Effector memory CD4-positive, alpha-beta T cell (primary cell): ENCODE data around the gene PLA2G4A.

Experiments used
- DNase-seq, 3 donors: peaks; one replicate each; pipeline ENCODE4 v3.0.0-alpha.2; 2020
- H3K27ac ChIP-seq: 2 replicates; pipeline ENCODE4 v1.7.0; 2013; ENCODE audit warnings: mild to moderate bottlenecking, low read length, moderate library complexity; ENCODE audit not compliant: insufficient read depth, poor library complexity, severe bottlenecking
- H3K27me3 ChIP-seq: replicated peaks from 2 replicates; pipeline ENCODE4 v1.7.0; 2013; ENCODE audit warnings: mild to moderate bottlenecking, low read length; ENCODE audit not compliant: insufficient read depth, control insufficient read depth, poor library complexity, severe bottlenecking
- H3K36me3 ChIP-seq: 2 replicates; pipeline ENCODE4 v1.7.0; 2013; ENCODE audit warnings: mild to moderate bottlenecking, low read length, moderate library complexity; ENCODE audit not compliant: control insufficient read depth, insufficient read depth
- H3K4me1 ChIP-seq: 2 replicates; pipeline ENCODE4 v1.7.0; 2013; ENCODE audit warnings: low read length, mild to moderate bottlenecking; ENCODE audit not compliant: control insufficient read depth, insufficient read depth, poor library complexity, severe bottlenecking
- H3K4me3 ChIP-seq: 2 replicates; pipeline ENCODE4 v1.7.0; 2013; ENCODE audit warnings: low read length, low read depth, mild to moderate bottlenecking; ENCODE audit not compliant: insufficient read depth, poor library complexity, severe bottlenecking
- H3K9me3 ChIP-seq: 2 replicates; pipeline ENCODE4 v1.7.0; 2013; ENCODE audit warnings: mild to moderate bottlenecking, low read length, moderate library complexity; ENCODE audit not compliant: control insufficient read depth

Gene PLA2G4A

DNA sequence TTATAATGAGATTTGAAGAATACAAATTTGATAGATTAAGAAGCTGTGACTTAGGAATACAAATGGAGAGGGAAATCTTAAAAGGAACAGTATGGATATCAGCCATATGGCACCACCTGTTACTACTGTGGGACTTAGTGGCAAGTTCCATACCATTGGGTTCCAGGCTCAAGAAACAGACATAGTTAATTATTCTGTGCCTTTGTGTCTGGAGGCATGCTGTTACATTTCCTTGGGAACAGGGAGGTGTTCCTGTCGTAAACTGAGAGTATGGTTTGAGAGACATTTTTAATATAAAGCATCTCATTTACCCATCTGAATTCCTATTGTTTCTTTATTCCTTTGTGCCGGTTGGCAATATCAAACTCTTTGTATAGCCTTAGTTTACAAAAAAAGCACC is 15.2 kb downstream of the PLA2G4A start:
- Histone ChIP-seq H3K4me1 (no peaks in the 10 kb centered on the region), H3K36me3 (no peaks in the 10 kb centered on the region), H3K4me3 (no peak overlapping the region), H3K27ac (no peak overlapping the region), H3K9me3 (no peaks in the 10 kb centered on the region), H3K27me3 (no peaks in the 10 kb centered on the region)
- DNase-seq, result no peak

DNA sequence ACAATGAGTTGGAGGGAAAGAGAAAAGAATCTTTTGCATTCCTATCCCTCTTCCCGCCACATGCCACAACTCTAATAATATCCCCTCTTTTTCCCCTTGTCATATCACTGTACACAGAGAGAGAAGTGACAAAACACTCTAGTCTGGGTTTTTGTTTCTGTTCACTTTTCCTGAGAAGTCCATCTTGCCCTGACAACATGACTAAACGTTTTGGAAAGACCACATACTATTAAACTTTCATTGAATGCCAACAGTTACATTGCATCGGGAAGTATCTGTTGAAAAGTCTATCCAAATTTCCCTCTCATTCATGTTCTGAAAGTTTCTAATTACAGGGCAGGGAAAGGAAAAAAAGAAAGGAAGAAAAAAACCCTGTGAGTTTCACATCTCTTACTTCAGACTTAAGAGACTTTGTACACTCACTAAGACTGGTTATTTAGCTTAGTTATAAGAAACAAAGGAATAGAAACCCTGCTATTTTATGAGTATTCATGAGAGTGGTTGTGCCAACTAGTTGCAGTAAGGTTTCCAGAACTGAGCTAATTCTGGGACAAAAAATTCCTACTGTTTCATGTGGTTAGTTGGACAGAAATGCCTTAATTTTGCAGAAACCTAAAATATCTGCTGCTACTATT is 16.9 kb downstream of the PLA2G4A start:
- no peak for DNase-seq
- H3K27me3 ChIP-seq, result no peaks in the 10 kb centered on the region
- no peaks in the 10 kb centered on the region for H3K4me1 ChIP-seq
- no peak overlapping the region for H3K27ac ChIP-seq
- no peaks in the 10 kb centered on the region for H3K9me3 ChIP-seq
- H3K4me3 ChIP-seq, result no peak overlapping the region
- H3K36me3 ChIP-seq, result no peaks in the 10 kb centered on the region

DNA sequence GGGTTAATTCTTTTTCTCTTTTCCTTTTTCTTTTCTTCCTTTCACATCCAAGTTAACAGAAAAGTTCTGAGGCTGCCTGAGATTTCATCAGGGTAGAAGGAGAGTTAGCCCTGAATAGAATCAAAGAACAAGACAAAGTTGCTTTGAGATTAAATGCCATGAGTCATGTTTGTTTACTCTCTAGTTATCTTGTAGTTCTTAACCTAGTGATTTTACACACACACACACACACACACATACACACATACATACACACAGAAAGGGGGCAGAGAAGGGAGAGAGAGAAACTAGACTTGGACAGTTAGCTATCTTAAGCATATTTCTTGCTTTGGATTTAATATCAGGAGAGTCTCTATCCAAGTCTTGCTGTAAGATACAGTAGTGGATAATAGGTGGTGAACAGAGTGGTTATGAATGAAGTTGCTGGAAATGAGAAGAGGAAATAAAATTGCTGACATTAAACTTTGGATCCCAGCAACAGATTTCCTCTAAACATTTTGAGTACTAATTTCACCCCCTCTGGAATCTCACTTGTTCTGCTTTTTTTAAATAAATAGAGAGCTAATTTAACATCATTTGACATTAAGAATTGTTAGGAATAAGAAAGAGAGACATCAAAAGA is 19.9 kb downstream of the PLA2G4A start:
- H3K9me3 ChIP-seq, result no peaks in the 10 kb centered on the region
- no peak overlapping the region for H3K27ac ChIP-seq
- H3K27me3 ChIP-seq, result no peaks in the 10 kb centered on the region
- no peaks in the 10 kb centered on the region for H3K4me1 ChIP-seq
- no peak overlapping the region for H3K4me3 ChIP-seq
- no peaks in the 10 kb centered on the region for H3K36me3 ChIP-seq
- DNase-seq, result no peak

DNA sequence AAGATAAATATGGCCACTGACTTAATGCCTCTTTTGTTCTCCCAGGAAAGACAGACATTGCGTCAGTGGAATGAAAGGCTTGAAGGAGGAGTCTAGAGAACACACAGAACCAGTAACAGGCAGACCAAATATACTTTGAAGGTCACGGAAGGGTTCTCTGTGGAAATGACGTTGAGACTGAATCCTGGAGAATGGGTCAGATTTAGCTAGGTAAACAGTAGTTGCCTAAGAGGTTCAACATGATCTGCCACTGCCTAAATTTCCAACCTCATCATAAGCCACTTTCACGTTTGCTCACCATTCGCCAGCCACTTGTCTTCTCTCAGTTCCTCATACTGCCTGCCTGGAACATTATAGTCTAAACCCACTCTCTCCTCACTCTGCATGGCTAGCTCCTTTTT is 20.5 kb downstream of the PLA2G4A start:
- no peaks in the 10 kb centered on the region for H3K36me3 ChIP-seq
- no peaks in the 10 kb centered on the region for H3K27me3 ChIP-seq
- no peak for DNase-seq
- no peaks in the 10 kb centered on the region for H3K9me3 ChIP-seq
- H3K27ac ChIP-seq, result no peak overlapping the region
- H3K4me3 ChIP-seq, result no peak overlapping the region
- H3K4me1 ChIP-seq, result no peaks in the 10 kb centered on the region

DNA sequence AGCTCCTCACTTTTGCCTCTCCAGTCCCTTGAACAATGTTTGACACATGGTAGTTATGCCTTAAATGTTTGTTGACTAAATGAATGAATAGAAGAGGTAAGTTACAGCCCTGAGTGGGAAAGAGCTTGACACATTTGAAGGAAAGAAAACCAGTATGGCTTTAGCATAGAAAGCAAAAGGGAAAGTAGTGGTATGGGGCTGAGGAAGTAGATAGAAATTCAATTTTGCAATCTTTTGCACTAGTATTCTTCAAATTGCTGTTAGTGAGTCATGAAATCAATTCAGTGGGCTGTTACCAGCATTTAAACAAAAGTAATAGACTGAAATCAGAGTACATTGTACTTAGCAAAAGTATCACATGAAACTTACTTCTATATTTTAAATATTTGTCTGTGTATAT is 21.1 kb downstream of the PLA2G4A start:
- Histone ChIP-seq H3K27me3 (no peaks in the 10 kb centered on the region), H3K9me3 (no peaks in the 10 kb centered on the region), H3K4me1 (no peaks in the 10 kb centered on the region), H3K27ac (no peak overlapping the region), H3K4me3 (no peak overlapping the region), H3K36me3 (no peaks in the 10 kb centered on the region)
- no peak for DNase-seq

DNA sequence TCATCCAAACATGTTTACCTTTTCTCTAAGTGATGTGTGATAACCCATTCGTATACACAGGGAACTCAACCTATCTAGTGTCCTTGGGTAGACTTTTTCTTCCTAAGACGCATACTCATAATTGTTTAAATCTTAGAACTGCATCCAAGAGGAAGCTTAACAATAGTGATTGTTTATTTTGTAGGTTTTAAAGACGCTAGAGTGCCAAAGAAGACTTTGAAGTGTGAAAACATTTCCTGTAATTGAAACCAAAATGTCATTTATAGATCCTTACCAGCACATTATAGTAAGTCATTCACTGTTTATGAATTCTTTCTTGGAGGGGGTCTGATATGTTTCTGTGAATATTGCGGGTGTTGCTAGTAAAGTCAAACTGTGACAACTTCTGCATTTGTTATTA is 25.4 kb downstream of the PLA2G4A start:
- no peak for DNase-seq
- no peak overlapping the region for H3K27ac ChIP-seq
- H3K36me3 ChIP-seq, result no peaks in the 10 kb centered on the region
- no peaks in the 10 kb centered on the region for H3K27me3 ChIP-seq
- H3K4me1 ChIP-seq, result no peaks in the 10 kb centered on the region
- no peak overlapping the region for H3K4me3 ChIP-seq
- no peaks in the 10 kb centered on the region for H3K9me3 ChIP-seq

DNA sequence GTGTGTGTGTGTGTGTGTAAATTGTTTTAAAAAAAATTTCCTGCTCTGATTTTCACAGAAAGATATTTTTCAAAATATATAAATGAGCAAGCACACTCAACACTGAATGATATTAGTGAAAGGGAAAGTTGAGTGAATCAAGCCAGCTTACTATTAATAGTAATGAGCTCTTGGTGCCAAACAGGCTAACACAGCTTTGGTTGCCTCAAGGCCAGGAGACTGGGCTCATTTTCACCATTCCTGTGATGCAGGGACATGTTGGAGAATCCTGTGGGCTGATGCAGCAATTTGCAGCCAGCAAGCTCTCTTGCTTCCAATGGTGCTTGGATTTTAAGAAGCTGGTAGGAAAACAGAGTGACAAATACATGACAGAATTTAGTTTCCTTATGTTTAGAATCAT is 30.2 kb downstream of the PLA2G4A start:
- no peaks in the 10 kb centered on the region for H3K4me1 ChIP-seq
- no peak for DNase-seq
- no peak overlapping the region for H3K27ac ChIP-seq
- H3K36me3 ChIP-seq, result no peaks in the 10 kb centered on the region
- no peaks in the 10 kb centered on the region for H3K27me3 ChIP-seq
- no peak overlapping the region for H3K4me3 ChIP-seq
- H3K9me3 ChIP-seq, result no peaks in the 10 kb centered on the region

DNA sequence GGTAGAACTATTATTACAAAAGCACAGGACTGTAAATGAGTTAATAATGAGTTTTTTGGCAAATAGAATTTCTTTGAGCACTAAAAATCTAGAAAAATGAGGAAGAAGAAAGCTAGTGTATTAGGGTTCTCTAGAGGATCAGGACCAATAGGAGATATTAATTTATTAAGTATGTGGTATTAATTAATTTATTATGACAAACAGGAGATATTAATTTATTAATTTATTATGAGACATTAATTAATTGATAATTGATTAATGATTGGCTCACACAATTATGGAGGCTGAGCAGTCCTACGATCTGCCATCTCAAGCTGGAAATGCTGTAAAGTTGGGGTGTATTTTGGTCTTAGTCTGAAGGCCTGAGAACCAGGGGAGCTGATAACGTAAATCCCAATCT is 31.2 kb downstream of the PLA2G4A start:
- DNase-seq, result no peak

DNA sequence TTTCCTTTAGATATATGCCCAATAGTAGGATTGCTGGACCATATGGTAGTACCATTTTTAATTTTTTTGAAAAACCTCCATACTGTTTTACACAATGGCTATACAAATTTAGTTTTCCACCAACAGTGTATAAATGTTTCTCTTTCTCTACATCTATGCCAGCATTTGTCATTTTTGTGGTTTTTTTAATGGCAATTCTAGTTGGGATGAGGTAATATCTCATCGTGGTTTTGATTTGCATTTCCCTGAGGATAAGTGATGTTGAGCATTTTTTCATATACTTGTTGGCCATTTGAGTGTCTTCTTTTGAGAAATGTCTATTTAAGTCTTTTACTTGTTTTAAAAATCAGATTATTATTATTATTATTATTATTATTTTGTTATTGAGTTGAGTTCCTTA is 35.5 kb downstream of the PLA2G4A start:
- Histone ChIP-seq H3K27ac (no peak overlapping the region), H3K36me3 (no peaks in the 10 kb centered on the region), H3K27me3 (no peaks in the 10 kb centered on the region), H3K9me3 (no peaks in the 10 kb centered on the region), H3K4me1 (no peaks in the 10 kb centered on the region), H3K4me3 (no peak overlapping the region)
- no peak for DNase-seq

More for the DNA sequence above, 31.2 kb downstream of the PLA2G4A start:
- no peak overlapping the region for H3K27ac ChIP-seq
- H3K9me3 ChIP-seq, result no peaks in the 10 kb centered on the region
- H3K36me3 ChIP-seq, result no peaks in the 10 kb centered on the region
- no peaks in the 10 kb centered on the region for H3K4me1 ChIP-seq
- H3K27me3 ChIP-seq, result no peaks in the 10 kb centered on the region
- no peak overlapping the region for H3K4me3 ChIP-seq

DNA sequence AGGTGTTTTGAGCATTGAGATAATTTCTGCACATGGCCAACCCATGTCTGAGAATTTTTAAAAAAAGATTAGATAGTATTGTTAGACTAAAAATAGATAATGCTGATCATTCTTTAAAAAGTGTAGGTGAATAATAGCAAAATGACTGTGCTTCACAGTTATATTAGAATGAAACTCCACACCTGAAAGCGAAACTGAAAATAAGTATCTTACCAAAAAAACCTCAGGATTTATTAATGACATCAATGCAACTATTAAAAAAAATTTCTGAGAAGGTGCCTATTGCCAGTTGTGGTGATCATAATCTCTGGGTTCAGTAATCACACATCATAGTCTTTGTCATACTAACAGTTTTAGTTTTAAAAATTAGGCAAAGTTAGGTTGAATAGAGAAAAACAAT is 36.5 kb downstream of the PLA2G4A start:
- Histone ChIP-seq H3K4me3 (no peak overlapping the region), H3K27me3 (no peaks in the 10 kb centered on the region), H3K4me1 (no peaks in the 10 kb centered on the region), H3K27ac (no peak overlapping the region), H3K36me3 (no peaks in the 10 kb centered on the region), H3K9me3 (no peaks in the 10 kb centered on the region)
- no peak for DNase-seq
